Activated B cell treated with CpG ODN at 0.5 μM for 24 hours (primary cell): ENCODE results near the gene CTNNBL1. TPM values are rescaled to one million over a fixed set of nuclear protein-coding genes. Genes with fewer than 3 reads are reported as not detected.

Source experiments
- ATAC-seq: fragments of 200-7000 bp; cut with Tn5 transposase; one replicate; pipeline ENCODE4 v1.10.0; 2021; ENCODE audit warnings: low read depth, mild to moderate bottlenecking, moderate library complexity
- CTCF ChIA-PET: fragments of 350-600 bp; sonication (Branson Sonifier 250); formaldehyde crosslinking; loops from one replicate; lab custom pipeline; 2021; ENCODE audit warnings: antibody characterized with exemption; lab: Charles Lee
- POLR2A ChIA-PET: fragments of 350-600 bp; sonication (Branson Sonifier 250); formaldehyde crosslinking; loops from one replicate; lab custom pipeline; 2021; ENCODE audit warnings: antibody characterized with exemption; lab: Charles Lee
- DNase-seq: peaks from one replicate; pipeline ENCODE4 v3.0.0; 2022
- H3K27ac Mint-ChIP-seq: one replicate; pipeline ENCODE4 v1.8.0; 2020; ENCODE audit warnings: mixed read lengths
- H3K27me3 Mint-ChIP-seq: one replicate; pipeline ENCODE4 v1.8.0; 2021; ENCODE audit warnings: mixed read lengths
- H3K36me3 Mint-ChIP-seq: one replicate; pipeline ENCODE4 v1.8.0; 2021; ENCODE audit warnings: low read depth, mixed read lengths
- H3K4me1 Mint-ChIP-seq: one replicate; pipeline ENCODE4 v1.8.0; 2021; ENCODE audit warnings: mixed read lengths
- H3K4me3 Mint-ChIP-seq: one replicate; pipeline ENCODE4 v1.8.0; 2020; ENCODE audit warnings: mild to moderate bottlenecking, mixed read lengths
- H3K9me3 Mint-ChIP-seq: one replicate; pipeline ENCODE4 v1.8.0; 2020; ENCODE audit warnings: mixed read lengths
- CTCF ChIP-seq: fragments of 200-600 bp; IDR thresholded peaks from one replicate; pipeline ENCODE4 v1.8.0; 2022; ENCODE audit warnings: antibody characterized with exemption, mild to moderate bottlenecking
- intact Hi-C: fragments of 100-400 bp; cut with micrococcal nuclease; formaldehyde crosslinking; loops from one replicate; pipeline ENCODE4 v1.15.1; 2024
- total RNA-seq: library from RNA; stranded (reverse); gene quantifications from 2 replicates; pipeline ENCODE4 v1.2.3, GENCODE V29; 2022

CTNNBL1 gene
- total RNA-seq, 1 donor from 2014 or later: 102 TPM

- H3K27me3 Mint-ChIP-seq: no peaks in the 10 kb centered on the region
- no peak for TF ChIP-seq CTCF
- ChIA-PET POLR2A (no interaction called here), CTCF (interaction anchor here (1.1 kb wide), 2 partner anchors 47 to 235 kb away, joined by 3 to 4 read pairs; no protein-coding TSS in a partner anchor)
- H3K36me3 Mint-ChIP-seq: peaks cover 57% of the 10 kb centered on the region
- H3K4me1 Mint-ChIP-seq: peaks cover 20% of the 10 kb centered on the region
- intact Hi-C loops: loop anchor here (2.0 to 10.0 kb wide), 3 partner anchors 47 to 235 kb away; no protein-coding TSS in a partner anchor
- ATAC-seq (no peak), DNase-seq (no peak)
- no peak overlapping the region for H3K27ac Mint-ChIP-seq
- no peak overlapping the region for H3K4me3 Mint-ChIP-seq
- H3K9me3 Mint-ChIP-seq: no peaks in the 10 kb centered on the region
Observed at GRCh38 chr20:37757550-37757949, 63.7 kb downstream of the CTNNBL1 start.

- peaks cover 20% of the 10 kb centered on the region for H3K4me1 Mint-ChIP-seq
- no peak overlapping the region for H3K27ac Mint-ChIP-seq
- H3K9me3 Mint-ChIP-seq: no peaks in the 10 kb centered on the region
- no peaks in the 10 kb centered on the region for H3K27me3 Mint-ChIP-seq
- intact Hi-C loops: loop anchor here (10.0 kb wide), 2 partner anchors 46 to 184 kb away; no protein-coding TSS in a partner anchor
- no peak for TF ChIP-seq CTCF
- CTCF ChIA-PET: interaction anchor here (1.1 kb wide), 2 partner anchors 46 to 234 kb away, joined by 3 to 4 read pairs; no protein-coding TSS in a partner anchor
- POLR2A ChIA-PET: no interaction called here
- no peak for ATAC-seq
- DNase-seq: no peak
- H3K4me3 Mint-ChIP-seq: no peak overlapping the region
- peaks cover 63% of the 10 kb centered on the region for H3K36me3 Mint-ChIP-seq
Observed at GRCh38 chr20:37758332-37758731, 64.5 kb downstream of the CTNNBL1 start.

- ChIA-PET CTCF (no interaction called here), POLR2A (no interaction called here)
- no peaks in the 10 kb centered on the region for H3K9me3 Mint-ChIP-seq
- DNase-seq (no peak), ATAC-seq (no peak)
- no peaks in the 10 kb centered on the region for H3K27me3 Mint-ChIP-seq
- peaks cover 62% of the 10 kb centered on the region for H3K36me3 Mint-ChIP-seq
- H3K4me3 Mint-ChIP-seq: no peak overlapping the region
- H3K4me1 Mint-ChIP-seq: peaks cover 20% of the 10 kb centered on the region
- intact Hi-C loops: loop anchor here (10.0 kb wide), 2 partner anchors 46 to 184 kb away; no protein-coding TSS in a partner anchor
- no peak overlapping the region for H3K27ac Mint-ChIP-seq
- no peak for TF ChIP-seq CTCF
Observed at GRCh38 chr20:37759052-37759553, 65.3 kb downstream of the CTNNBL1 start.

- TF ChIP-seq CTCF: no peak
- H3K9me3 Mint-ChIP-seq: no peaks in the 10 kb centered on the region
- no peak overlapping the region for H3K27ac Mint-ChIP-seq
- peaks cover 20% of the 10 kb centered on the region for H3K4me1 Mint-ChIP-seq
- ATAC-seq: no peak
- intact Hi-C loops: loop anchor here (10.0 kb wide), 2 partner anchors 45 to 185 kb away; no protein-coding TSS in a partner anchor
- CTCF ChIA-PET: no interaction called here
- POLR2A ChIA-PET: no interaction called here
- no peak for DNase-seq
- no peaks in the 10 kb centered on the region for H3K27me3 Mint-ChIP-seq
- H3K4me3 Mint-ChIP-seq: no peak overlapping the region
- H3K36me3 Mint-ChIP-seq: peaks cover 63% of the 10 kb centered on the region
Observed at GRCh38 chr20:37759761-37760209, 66.0 kb downstream of the CTNNBL1 start.

- H3K4me1 Mint-ChIP-seq: peaks cover 20% of the 10 kb centered on the region
- ATAC-seq: no peak
Observed at GRCh38 chr20:37760322-37760721, 66.5 kb downstream of the CTNNBL1 start.

More at GRCh38 chr20:37760322-37760721, 66.5 kb downstream of the CTNNBL1 start:
- Mint-ChIP-seq H3K4me3 (no peak overlapping the region), H3K27ac (no peak overlapping the region), H3K27me3 (no peaks in the 10 kb centered on the region), H3K9me3 (no peaks in the 10 kb centered on the region), H3K36me3 (peaks cover 69% of the 10 kb centered on the region)
- ChIA-PET POLR2A (no interaction called here), CTCF (no interaction called here)
- DNase-seq: no peak
- TF ChIP-seq CTCF: no peak
- intact Hi-C loops: no loop called here
